HuH-7 (cell line): Measurements from ENCODE around the gene KDM5A.
"Not testable (repeated sequence)": the region's sequence is repeated elsewhere in the genome, so short reads cannot be mapped to it uniquely, and the experiment has no call there.

Experiments used
- DNase-seq: peaks from one replicate; pipeline ENCODE4 v3.0.0; 2011; ENCODE audit warnings: low spot score

KDM5A gene

GRCh38 chr12:332581-333205, 56.4 kb downstream of the KDM5A start:
- DNase-seq: no peak

DNA sequence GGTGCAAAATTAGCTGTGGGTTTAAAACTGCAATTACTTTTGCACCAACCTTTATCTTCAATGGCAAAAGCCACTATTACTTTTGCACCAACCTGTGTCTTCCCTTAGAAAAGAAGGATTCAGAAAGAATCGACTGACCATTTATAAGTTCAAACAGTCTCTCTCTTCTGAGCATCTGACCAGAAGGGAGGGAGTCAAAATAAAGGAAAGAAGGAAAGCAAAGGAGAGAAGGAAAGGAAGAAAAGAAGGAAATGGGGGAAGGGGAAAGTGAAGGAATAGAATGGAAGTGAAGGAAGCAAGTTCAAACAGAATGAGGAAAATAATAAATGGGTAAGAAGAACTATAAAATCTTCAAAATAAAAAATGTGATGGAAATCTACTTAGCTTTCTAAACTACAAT, 57.8 kb downstream of the KDM5A start:
- DNase-seq: no peak

- no peak for DNase-seq
Measured at GRCh38 chr12:325906-326305, 63.2 kb downstream of the KDM5A start.

GRCh38 chr12:323507-323906, 65.6 kb downstream of the KDM5A start:
- no peak for DNase-seq

DNA sequence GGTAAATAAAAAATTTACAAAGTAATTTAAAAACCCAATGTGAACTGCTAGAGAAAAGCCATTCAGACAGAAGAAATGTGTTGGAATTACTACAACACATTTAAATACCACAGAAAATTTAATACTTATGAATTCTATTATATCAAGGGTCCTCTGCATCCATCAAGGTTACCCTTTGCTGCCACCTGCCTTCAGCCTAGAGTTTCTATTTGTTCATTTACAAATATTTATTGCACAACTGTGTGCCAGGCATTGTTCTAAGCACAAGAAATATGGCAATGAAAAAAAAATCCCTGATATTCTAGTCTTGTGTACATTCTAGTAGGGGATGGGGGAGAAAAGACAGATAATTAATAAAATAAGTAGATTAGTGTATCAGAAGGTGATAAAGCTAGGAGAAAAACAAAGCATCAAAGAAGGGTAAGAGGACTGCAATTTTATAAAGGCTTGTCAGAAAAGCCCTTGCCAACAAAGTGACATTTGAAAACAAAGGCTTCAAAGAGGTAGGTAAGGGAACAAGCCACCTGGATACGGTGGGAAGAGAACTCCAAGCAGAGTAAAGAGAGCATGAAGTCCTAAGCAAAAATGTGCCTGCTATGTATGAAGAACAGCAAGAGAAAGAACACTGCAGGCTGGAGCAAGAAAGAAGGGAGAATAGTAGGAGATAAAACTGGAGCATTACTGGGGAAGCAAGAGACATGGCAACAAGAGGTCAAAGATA, 67.4 kb downstream of the KDM5A start:
- peak; percentile 7 for DNase-seq

DNA sequence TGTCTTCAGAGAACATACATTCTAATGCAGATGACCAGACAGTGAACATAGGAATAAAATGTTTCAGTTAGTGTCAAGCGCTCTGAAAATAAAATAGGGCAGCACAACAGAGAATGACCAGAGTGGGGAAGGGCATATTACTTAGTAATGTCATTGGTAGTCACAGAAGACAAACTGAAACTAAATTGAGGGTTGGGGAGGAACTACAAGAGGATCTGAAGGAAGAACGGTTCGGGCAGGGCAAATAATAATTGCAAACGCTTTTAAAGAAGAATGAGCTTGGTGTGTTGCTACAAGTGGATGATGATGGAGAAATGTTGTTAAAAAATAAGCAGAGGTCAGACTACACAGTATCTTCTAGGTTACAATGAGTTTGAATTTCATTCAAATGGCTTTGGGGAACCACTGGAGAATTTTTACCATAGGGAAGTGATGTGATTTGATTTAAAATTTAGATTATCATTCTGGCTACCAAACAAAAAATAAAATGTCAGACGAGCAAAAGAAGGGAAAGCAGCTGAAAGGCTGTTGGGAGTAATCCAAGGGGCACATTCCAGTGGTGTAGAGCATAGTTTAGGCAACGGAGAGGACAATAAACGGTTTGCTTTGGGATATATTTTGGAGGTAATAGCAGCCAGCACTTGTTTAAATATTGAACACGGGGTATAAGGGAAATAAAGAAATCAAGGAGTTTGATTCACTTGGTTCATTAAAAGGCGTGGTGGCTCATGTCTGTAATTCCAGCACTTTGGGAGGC, 70.2 kb downstream of the KDM5A start:
- no peak for DNase-seq

GRCh38 chr12:308511-308910, 80.6 kb downstream of the KDM5A start:
- no peak for DNase-seq

DNA sequence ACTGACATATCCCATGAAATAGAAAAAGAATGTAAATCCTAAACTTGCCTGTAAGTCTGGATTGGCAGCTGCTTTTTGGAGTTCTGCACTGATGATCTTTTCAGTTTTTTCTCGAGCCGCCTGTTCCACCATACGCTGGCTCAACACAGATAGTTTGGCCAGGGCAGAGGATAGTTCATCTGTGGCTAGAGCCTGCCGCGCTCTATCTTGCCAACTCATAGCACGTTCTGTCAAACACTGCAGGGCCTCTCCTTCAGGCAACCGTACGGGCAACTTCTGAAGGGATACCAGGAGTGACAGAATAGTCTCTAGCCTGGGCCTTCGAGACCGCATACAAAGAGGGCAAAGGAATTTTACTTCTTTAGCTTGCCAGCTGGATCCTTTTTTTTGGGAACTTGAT, 81.7 kb downstream of the KDM5A start:
- DNase-seq: no peak

- no peak for DNase-seq
Measured at GRCh38 chr12:304805-305204, 84.3 kb downstream of the KDM5A start.

DNA sequence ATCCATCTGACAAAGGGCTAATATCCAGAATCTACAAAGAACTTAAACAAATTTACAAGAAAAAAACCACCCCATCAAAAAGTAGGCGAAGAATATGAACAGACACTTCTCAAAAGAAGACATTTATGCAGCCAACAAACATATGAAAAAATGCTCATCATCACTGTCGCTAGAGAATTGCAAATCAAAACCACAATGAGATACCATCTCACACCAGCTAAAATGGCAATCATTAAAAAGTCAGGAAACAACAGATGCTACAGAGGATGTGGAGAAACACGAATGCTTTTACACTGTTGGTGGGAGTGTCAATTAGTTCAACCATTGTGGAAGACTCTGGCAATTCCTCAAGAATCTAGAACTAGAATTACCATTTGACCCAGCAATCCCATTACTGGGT, 86.4 kb downstream of the KDM5A start:
- DNase-seq: not testable (repeated sequence)

GRCh38 chr12:300166-300565, 89.0 kb downstream of the KDM5A start:
- DNase-seq: not testable (repeated sequence)

DNA sequence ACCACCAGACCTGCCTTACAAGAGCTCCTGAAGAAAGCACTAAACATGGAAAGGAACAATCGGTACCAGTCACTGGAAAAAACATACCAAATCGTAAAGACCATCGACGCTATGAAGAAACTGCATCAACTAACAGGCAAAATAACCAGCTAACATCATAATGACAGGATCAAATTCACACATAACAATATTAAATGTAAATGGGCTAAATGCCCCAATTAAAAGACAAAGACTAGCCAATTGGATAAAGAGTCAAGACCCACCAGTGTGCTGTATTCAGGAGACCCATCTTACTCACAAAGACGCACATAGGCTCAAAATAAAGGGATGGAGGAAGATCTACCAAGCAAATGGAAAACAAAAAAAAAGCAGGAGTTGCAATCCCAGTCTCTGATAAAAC, 89.6 kb downstream of the KDM5A start:
- DNase-seq: not testable (repeated sequence)

GRCh38 chr12:298059-298458, 91.1 kb downstream of the KDM5A start:
- DNase-seq: not testable (repeated sequence)

DNA sequence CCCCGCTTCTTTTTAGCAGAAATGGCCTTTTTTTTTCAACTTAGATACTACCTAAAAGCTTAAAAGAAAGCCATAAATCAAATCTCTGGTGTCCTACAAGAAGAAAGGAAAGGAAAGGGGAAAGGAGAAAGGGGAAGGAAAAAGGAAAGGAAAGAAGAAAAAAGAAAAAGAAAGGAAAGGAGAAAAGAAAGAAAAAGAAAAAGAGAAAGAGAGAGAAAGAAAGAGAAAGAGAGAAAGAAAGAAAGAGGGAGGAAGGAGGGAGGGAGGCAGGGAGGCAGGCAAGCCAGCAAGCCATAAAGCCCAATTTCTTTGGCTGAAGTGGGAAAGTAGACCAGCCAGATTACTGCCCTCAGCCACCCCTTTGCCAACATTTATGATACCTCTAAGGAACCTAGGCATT, 94.0 kb downstream of the KDM5A start:
- DNase-seq: no peak

- no peak for DNase-seq
Measured at GRCh38 chr12:293199-293598, 95.9 kb downstream of the KDM5A start.

GRCh38 chr12:292186-292585, 96.9 kb downstream of the KDM5A start:
- no peak for DNase-seq

- DNase-seq: no peak
Measured at GRCh38 chr12:291153-291723, 97.9 kb downstream of the KDM5A start.

GRCh38 chr12:288687-289086, 100.4 kb downstream of the KDM5A start:
- no peak for DNase-seq

- no peak for DNase-seq
Measured at GRCh38 chr12:286531-287300, 102.4 kb downstream of the KDM5A start.

- DNase-seq: no peak
Measured at GRCh38 chr12:278046-278445, 111.1 kb downstream of the KDM5A start.

- no peak for DNase-seq
Measured at GRCh38 chr12:275812-276211, 113.3 kb downstream of the KDM5A start.

DNA sequence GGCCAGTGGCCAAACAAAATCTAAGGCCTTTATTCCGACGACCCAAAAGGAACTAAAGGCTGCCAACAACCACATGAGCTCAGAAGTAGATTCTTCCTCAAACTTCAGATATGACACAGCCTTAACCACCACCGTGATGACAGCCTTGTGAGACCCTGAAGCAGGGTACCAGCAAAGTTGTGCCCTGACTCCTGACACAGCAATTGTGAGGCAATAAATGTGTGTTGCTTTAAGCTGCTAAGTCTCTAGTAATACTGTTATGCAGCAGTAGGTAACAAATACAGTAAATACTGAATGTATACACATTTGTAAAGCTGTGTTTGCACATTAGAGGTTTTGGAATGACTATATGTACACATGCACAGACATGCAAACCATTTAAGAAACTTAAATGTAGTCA, 115.7 kb downstream of the KDM5A start:
- DNase-seq: no peak
